CD14-positive monocyte (primary cell): ENCODE data around the gene SLC6A2. TPM values are rescaled to one million over a fixed set of nuclear protein-coding genes. Genes with fewer than 3 reads are reported as not detected.

Source experiments
- DNase-seq, 3 donors: peaks; one replicate each; pipeline ENCODE4 v3.0.0-alpha.2; 2011 to 2022
- H2AFZ ChIP-seq: 2 replicates; pipeline ENCODE4 v1.6.0; 2012; ENCODE audit warnings: mild to moderate bottlenecking, low read depth, low read length, inconsistent platforms; ENCODE audit not compliant: insufficient read depth, poor library complexity, severe bottlenecking
- H3K27ac ChIP-seq, 2 donors: 1 replicate in 1 of 2; 2 replicates in 1 of 2; pipeline ENCODE4 v1.5.1; 2012 to 2013; ENCODE audit warnings: low read length in 2 of 2, control low read depth in 1 of 2, inconsistent platforms in 1 of 2, low read depth in 1 of 2, mild to moderate bottlenecking in 1 of 2
- H3K27me3 ChIP-seq, 2 donors: one replicate each; pipeline versions ENCODE4 v1.6.0 to v1.6.1; 2011 to 2013; ENCODE audit warnings: low read length in 2 of 2; ENCODE audit not compliant: control insufficient read depth in 2 of 2, insufficient read depth in 2 of 2
- H3K36me3 ChIP-seq, 2 donors: replicated peaks in 1 of 2; 1 replicate in 1 of 2; 2 replicates in 1 of 2; pipeline versions ENCODE4 v1.5.1 to v1.6.1; 2012 to 2013; ENCODE audit warnings: low read length in 2 of 2, control low read depth in 1 of 2, inconsistent platforms in 1 of 2, mild to moderate bottlenecking in 1 of 2; ENCODE audit not compliant: insufficient read depth in 2 of 2, control insufficient read depth in 1 of 2
- H3K4me1 ChIP-seq, 2 donors: 1 replicate in 1 of 2; 2 replicates in 1 of 2; pipeline versions ENCODE4 v1.5.1 to v1.6.1; 2012 to 2013; ENCODE audit warnings: low read length in 2 of 2, control low read depth in 1 of 2, inconsistent platforms in 1 of 2, mild to moderate bottlenecking in 1 of 2, moderate library complexity in 1 of 2; ENCODE audit not compliant: insufficient read depth in 2 of 2, control insufficient read depth in 1 of 2
- H3K4me2 ChIP-seq: replicated peaks from 2 replicates; pipeline ENCODE3; 2012; ENCODE audit warnings: low read length, moderate library complexity, mild to moderate bottlenecking; ENCODE audit not compliant: poor library complexity, severe bottlenecking; ENCODE audit errors: extremely low read depth
- H3K4me3 ChIP-seq, 3 experiments: fragments of 200-600 bp in 1 of 3; sonication (generic) in 1 of 3; replicated peaks in 1 of 3; 1 replicate in 2 of 3; 2 replicates in 1 of 3; pipeline ENCODE4 v1.5.1; 2011 to 2013; ENCODE audit warnings: low read length in 3 of 3, mild to moderate bottlenecking in 3 of 3, control low read depth in 2 of 3, low read depth in 2 of 3, inconsistent platforms in 1 of 3, moderate library complexity in 1 of 3
- H3K79me2 ChIP-seq: 2 replicates; pipeline ENCODE4 v1.6.0; 2012; ENCODE audit warnings: mild to moderate bottlenecking, control low read depth, inconsistent platforms, low read length, moderate library complexity; ENCODE audit not compliant: insufficient read depth
- H3K9ac ChIP-seq: 2 replicates; pipeline ENCODE4 v1.6.0; 2017; ENCODE audit warnings: low read length, mild to moderate bottlenecking; ENCODE audit not compliant: insufficient read depth, poor library complexity, severe bottlenecking
- H3K9me3 ChIP-seq, 2 donors: replicated peaks in 1 of 2; 1 replicate in 1 of 2; 2 replicates in 1 of 2; pipeline versions ENCODE4 v1.5.1 to v1.6.1; 2012 to 2013; ENCODE audit warnings: low read length in 2 of 2, control low read depth in 1 of 2; ENCODE audit not compliant: control insufficient read depth in 1 of 2, insufficient read depth in 1 of 2
- H4K20me1 ChIP-seq: 2 replicates; pipeline ENCODE4 v1.6.0; 2012; ENCODE audit warnings: mild to moderate bottlenecking, low read length, control low read depth, moderate library complexity; ENCODE audit not compliant: insufficient read depth
- H3K27ac Mint-ChIP-seq, 7 donors: one replicate each; pipeline ENCODE4 v1.8.0; 2020; ENCODE audit warnings: mild to moderate bottlenecking in 7 of 7, mixed read lengths in 7 of 7, moderate library complexity in 6 of 7, inconsistent platforms in 2 of 7
- H3K27me3 Mint-ChIP-seq, 3 donors: one replicate each; pipeline ENCODE4 v1.8.0; 2021 to 2022; ENCODE audit warnings: low read depth in 3 of 3, mild to moderate bottlenecking in 3 of 3, mixed read lengths in 3 of 3, moderate library complexity in 3 of 3, inconsistent platforms in 1 of 3
- H3K36me3 Mint-ChIP-seq, 2 donors: one replicate each; pipeline ENCODE4 v1.8.0; 2020; ENCODE audit warnings: mixed read lengths in 2 of 2, inconsistent platforms in 1 of 2, mild to moderate bottlenecking in 1 of 2
- H3K4me1 Mint-ChIP-seq: one replicate; pipeline ENCODE4 v1.8.0; 2020; ENCODE audit warnings: mild to moderate bottlenecking, mixed read lengths
- H3K4me3 Mint-ChIP-seq, 2 donors: one replicate each; pipeline ENCODE4 v1.8.0; 2020; ENCODE audit warnings: mild to moderate bottlenecking in 2 of 2, mixed read lengths in 2 of 2, moderate library complexity in 1 of 2
- H3K9me3 Mint-ChIP-seq, 7 donors: one replicate each; pipeline ENCODE4 v1.8.0; 2020 to 2022; ENCODE audit warnings: mixed read lengths in 7 of 7, mild to moderate bottlenecking in 6 of 7, moderate library complexity in 6 of 7, inconsistent platforms in 2 of 7
- WGBS: methylation state at CpG from one replicate; pipeline ENCODE4 v1.1.5; 2013; ENCODE audit warnings: missing lambda C conversion rate; ENCODE audit not compliant: insufficient coverage; 5-methylcytosine and 5-hydroxymethylcytosine counted together
- intact Hi-C, 2 donors: fragments of 100-400 bp; cut with micrococcal nuclease; formaldehyde crosslinking; loops; one replicate each; pipeline versions ENCODE4 v1.15.0 to v1.15.1; 2023
- polyA plus RNA-seq, 3 donors: library from polyadenylated mRNA; depleted of rRNA in 1 of 3; unstranded in 2 of 3; stranded (reverse) in 1 of 3; fragments of 300-500 nt in 2 of 3; fragments of >200 nt in 1 of 3; fragmentation: Illumina TruSeq in 2 of 3; gene quantifications; 1 replicate in 2 of 3; 2 replicates in 1 of 3; pipeline ENCODE4 v1.2.3, GENCODE V29; 2012 to 2021
- TF ChIP-seq, protein P1 (sequence below): fragments of 200-600 bp; IDR thresholded peaks from one replicate; pipeline ENCODE4 v1.8.0; 2022; ENCODE audit warnings: antibody characterized with exemption, mild to moderate bottlenecking

Gene SLC6A2
- polyA plus RNA-seq, 3 donors, result not detected

- H3K79me2 ChIP-seq, result no peaks in the 10 kb centered on the region
- no peak for DNase-seq
- no peaks in the 10 kb centered on the region for H3K36me3 Mint-ChIP-seq
- peaks cover 0 to 6% (median 3%) of the 10 kb centered on the region in 7 donors for H3K9me3 Mint-ChIP-seq
- H3K27me3 Mint-ChIP-seq, result peaks cover 0 to 2% (median 0%) of the 10 kb centered on the region in 3 donors
- no peak overlapping the region for H3K27ac Mint-ChIP-seq
- H3K4me2 ChIP-seq, result no peak overlapping the region
- no peak overlapping the region for H3K27ac ChIP-seq
- H4K20me1 ChIP-seq, result no peaks in the 10 kb centered on the region
- no peaks in the 10 kb centered on the region for H3K27me3 ChIP-seq
- H3K36me3 ChIP-seq, result no peaks in the 10 kb centered on the region
- peaks cover 0 to 7% of the 10 kb centered on the region in 2 donors for H3K4me1 ChIP-seq
- intact Hi-C loops, result no loop called here
- WGBS, result 75% methylated on average over 6 of the region's 8 CpGs
- peak overlapping the region; percentile 6 for H2AFZ ChIP-seq
- H3K9ac ChIP-seq, result no peak overlapping the region
- TF ChIP-seq, protein P1, sequence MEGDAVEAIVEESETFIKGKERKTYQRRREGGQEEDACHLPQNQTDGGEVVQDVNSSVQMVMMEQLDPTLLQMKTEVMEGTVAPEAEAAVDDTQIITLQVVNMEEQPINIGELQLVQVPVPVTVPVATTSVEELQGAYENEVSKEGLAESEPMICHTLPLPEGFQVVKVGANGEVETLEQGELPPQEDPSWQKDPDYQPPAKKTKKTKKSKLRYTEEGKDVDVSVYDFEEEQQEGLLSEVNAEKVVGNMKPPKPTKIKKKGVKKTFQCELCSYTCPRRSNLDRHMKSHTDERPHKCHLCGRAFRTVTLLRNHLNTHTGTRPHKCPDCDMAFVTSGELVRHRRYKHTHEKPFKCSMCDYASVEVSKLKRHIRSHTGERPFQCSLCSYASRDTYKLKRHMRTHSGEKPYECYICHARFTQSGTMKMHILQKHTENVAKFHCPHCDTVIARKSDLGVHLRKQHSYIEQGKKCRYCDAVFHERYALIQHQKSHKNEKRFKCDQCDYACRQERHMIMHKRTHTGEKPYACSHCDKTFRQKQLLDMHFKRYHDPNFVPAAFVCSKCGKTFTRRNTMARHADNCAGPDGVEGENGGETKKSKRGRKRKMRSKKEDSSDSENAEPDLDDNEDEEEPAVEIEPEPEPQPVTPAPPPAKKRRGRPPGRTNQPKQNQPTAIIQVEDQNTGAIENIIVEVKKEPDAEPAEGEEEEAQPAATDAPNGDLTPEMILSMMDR, result no peak
- H3K4me3 Mint-ChIP-seq, result no peak overlapping the region
- no peak overlapping the region for H3K4me3 ChIP-seq
- no peaks in the 10 kb centered on the region for H3K9me3 ChIP-seq
- no peaks in the 10 kb centered on the region for H3K4me1 Mint-ChIP-seq
Measured at GRCh38 chr16:55622930-55623561, 32.7 kb upstream of the SLC6A2 start.

- H3K9ac ChIP-seq, result no peak overlapping the region
- TF ChIP-seq, protein P1, result no peak
- H3K9me3 ChIP-seq, result no peaks in the 10 kb centered on the region
- no peaks in the 10 kb centered on the region for H3K36me3 ChIP-seq
- H3K27me3 ChIP-seq, result no peaks in the 10 kb centered on the region
- no peaks in the 10 kb centered on the region for H4K20me1 ChIP-seq
- H3K4me3 ChIP-seq, result no peak overlapping the region
- Mint-ChIP-seq H3K9me3 (peaks cover 0 to 6% (median 2%) of the 10 kb centered on the region in 7 donors), H3K27ac (no peak overlapping the region), H3K27me3 (peaks cover 0 to 4% (median 0%) of the 10 kb centered on the region in 3 donors), H3K4me1 (no peaks in the 10 kb centered on the region), H3K36me3 (no peaks in the 10 kb centered on the region), H3K4me3 (no peak overlapping the region)
- no peak for DNase-seq
- no peaks in the 10 kb centered on the region for H3K79me2 ChIP-seq
- intact Hi-C loops, result no loop called here
- peaks cover 0 to 7% of the 10 kb centered on the region in 2 donors for H3K4me1 ChIP-seq
- no peak overlapping the region for H3K4me2 ChIP-seq
- H3K27ac ChIP-seq, result no peak overlapping the region
- H2AFZ ChIP-seq, result no peak overlapping the region
- WGBS, result no CpG with 5 or more reads among the region's 2 CpGs
Measured at GRCh38 chr16:55623640-55624039, 32.1 kb upstream of the SLC6A2 start.
